Esophagus muscularis mucosa (tissue), 4 donors: ENCODE results near the gene CCNJL.

Experiments
- EP300 ChIP-seq: sonication (generic); formaldehyde crosslinking; IDR thresholded peaks from one replicate; pipeline ENCODE4 v1.6.1; 2017; ENCODE audit warnings: antibody characterized with exemption
- POLR2A ChIP-seq: fragments of 450-650 bp; IDR thresholded peaks from one replicate; pipeline ENCODE4 v1.6.1; 2017; ENCODE audit warnings: antibody characterized with exemption, moderate library complexity, mild to moderate bottlenecking, low read depth
- TF ChIP-seq, protein P1 (sequence below), 3 experiments: fragments of 200-600 bp in 2 of 3; fragments of 450-650 bp in 1 of 3; sonication (generic) in 2 of 3; IDR thresholded peaks; one replicate each; pipeline ENCODE4 v1.5.1; 2017 to 2019; ENCODE audit warnings: antibody characterized with exemption in 3 of 3, mild to moderate bottlenecking in 2 of 3, moderate library complexity in 1 of 3

DNA sequence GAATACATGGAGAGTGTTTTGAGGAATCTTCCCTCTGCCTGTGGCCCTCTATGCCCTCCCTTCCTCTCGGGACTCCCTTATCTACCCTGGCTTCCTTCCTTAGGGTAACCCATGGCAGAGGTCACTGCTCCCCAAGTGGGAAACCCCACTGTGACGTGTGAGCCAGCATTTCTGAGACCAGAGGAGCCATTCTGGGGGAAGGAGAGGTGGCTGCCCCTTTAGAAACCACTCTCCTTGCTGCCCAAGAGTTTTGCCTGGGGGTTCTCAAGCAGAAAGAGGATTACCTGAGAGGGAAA lies 23.1 kb downstream of the CCNJL start:
- TF ChIP-seq, protein P1, sequence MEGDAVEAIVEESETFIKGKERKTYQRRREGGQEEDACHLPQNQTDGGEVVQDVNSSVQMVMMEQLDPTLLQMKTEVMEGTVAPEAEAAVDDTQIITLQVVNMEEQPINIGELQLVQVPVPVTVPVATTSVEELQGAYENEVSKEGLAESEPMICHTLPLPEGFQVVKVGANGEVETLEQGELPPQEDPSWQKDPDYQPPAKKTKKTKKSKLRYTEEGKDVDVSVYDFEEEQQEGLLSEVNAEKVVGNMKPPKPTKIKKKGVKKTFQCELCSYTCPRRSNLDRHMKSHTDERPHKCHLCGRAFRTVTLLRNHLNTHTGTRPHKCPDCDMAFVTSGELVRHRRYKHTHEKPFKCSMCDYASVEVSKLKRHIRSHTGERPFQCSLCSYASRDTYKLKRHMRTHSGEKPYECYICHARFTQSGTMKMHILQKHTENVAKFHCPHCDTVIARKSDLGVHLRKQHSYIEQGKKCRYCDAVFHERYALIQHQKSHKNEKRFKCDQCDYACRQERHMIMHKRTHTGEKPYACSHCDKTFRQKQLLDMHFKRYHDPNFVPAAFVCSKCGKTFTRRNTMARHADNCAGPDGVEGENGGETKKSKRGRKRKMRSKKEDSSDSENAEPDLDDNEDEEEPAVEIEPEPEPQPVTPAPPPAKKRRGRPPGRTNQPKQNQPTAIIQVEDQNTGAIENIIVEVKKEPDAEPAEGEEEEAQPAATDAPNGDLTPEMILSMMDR (IDR thresholded peaks at IDR 0.05), result no peak
- TF ChIP-seq EP300, result no peak
- TF ChIP-seq POLR2A, result no peak
